GM23338 (cell line): ENCODE results near the gene PPP1R3E.
"Not testable (repeated sequence)": the region's sequence is repeated elsewhere in the genome, so short reads cannot be mapped to it uniquely, and the experiment has no call there.

Source experiments
- CTCF ChIP-seq, 2 experiments: fragments of 200-600 bp in 1 of 2; sonication (generic) in 1 of 2; conservative IDR thresholded peaks; 2 replicates each; pipeline versions ENCODE4 v1.5.1 to v1.6.1; 2016 to 2017; ENCODE audit warnings: antibody characterized with exemption in 2 of 2, low read depth in 2 of 2, mild to moderate bottlenecking in 2 of 2, moderate library complexity in 1 of 2
- EZH2 ChIP-seq: fragments of 200-600 bp; sonication (generic); IDR thresholded peaks from one replicate; pipeline ENCODE4 v1.8.0; 2017; ENCODE audit warnings: antibody characterized with exemption, mild to moderate bottlenecking, low read depth; ENCODE audit not compliant: unreplicated experiment
- POLR2AphosphoS5 ChIP-seq: IDR thresholded peaks from 2 replicates; pipeline ENCODE4 v1.6.1; 2016; ENCODE audit warnings: antibody characterized with exemption, low read depth
- REST ChIP-seq: IDR thresholded peaks from one replicate; pipeline ENCODE4 v1.6.1; 2018; ENCODE audit warnings: antibody characterized with exemption; ENCODE audit not compliant: unreplicated experiment

DNA sequence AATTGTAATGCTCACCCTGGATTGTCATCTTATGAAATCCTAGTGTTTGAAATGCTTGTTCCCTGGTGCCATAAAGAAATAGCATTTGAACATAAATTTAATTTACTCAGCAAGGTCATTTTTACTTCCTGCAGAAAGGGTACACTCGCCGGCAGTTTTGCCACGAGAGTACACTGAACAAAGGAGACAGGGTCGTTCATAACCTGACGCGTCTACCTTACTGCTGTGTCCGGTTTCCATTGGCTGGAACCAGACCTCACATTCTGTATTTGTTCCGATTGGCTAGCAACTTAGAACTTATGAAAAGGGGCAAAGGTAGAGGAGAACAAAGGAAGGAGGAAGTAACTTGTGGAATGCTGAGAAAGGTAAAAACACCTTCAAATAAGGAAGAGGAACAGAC is 41.8 kb downstream of the PPP1R3E start:
- TF ChIP-seq EZH2; POLR2AphosphoS5; CTCF (conservative IDR thresholded peaks at IDR 0.05; ENCODE audit: low read depth in 2 of 2); REST: not testable (repeated sequence)
